CD4-positive, alpha-beta T cell treated with Interleukin-21 for 1 hour (primary cell): Measurements from ENCODE around the gene SBK3.
"Not testable (repeated sequence)": the region's sequence is repeated elsewhere in the genome, so short reads cannot be mapped to it uniquely, and the experiment has no call there.

Experiments
- DNase-seq: peaks from one replicate; pipeline ENCODE4 v3.0.0-alpha.2; 2020

SBK3 gene

DNA sequence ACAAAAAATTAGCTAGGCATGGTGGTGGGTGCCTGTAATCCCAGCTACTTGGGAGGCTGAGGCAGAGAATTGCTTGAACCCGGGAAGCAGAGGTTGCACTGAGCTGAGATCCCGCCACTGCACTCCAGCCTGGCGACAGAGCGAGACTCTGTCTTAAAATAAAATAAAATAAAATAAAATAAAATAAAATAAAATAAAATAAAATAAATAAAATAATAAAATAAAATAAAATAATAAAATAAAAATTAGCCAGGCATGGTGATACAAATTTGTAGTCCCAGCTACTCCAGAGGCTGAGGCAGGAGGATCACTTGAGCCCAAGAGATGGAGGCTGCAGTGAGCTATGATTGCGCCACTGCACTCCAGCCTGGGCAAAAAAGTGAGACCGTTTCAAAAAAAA lies 28.6 kb upstream of the SBK3 start:
- DNase-seq, result not testable (repeated sequence)

GRCh38 chr19:55569477-55569876 lies 24.1 kb upstream of the SBK3 start:
- not testable (repeated sequence) for DNase-seq

GRCh38 chr19:55567708-55568328 lies 22.5 kb upstream of the SBK3 start:
- DNase-seq, result no peak

DNA sequence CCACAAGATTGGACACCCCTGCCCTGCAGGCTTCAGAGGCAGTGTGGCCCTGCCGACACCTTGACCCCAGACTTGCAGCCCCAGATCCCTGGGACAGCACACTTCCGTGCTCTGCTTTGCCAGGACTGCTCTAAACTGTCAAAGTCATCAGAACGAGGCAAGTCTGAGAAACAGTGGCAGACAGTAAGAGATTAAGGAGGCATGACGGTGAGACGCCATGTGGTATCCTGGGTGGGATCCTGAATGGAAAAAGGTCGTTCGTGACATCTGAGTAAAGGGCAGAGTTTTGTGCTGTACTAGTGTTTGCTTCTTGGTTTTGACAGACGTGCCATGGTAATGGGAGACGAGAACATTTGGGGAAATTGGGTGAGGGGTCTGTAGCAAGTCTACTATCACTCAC lies 21.5 kb upstream of the SBK3 start:
- no peak for DNase-seq

- DNase-seq, result no peak
These were observed 17.9 kb upstream of the SBK3 start for GRCh38 chr19:55563261-55563690.

DNA sequence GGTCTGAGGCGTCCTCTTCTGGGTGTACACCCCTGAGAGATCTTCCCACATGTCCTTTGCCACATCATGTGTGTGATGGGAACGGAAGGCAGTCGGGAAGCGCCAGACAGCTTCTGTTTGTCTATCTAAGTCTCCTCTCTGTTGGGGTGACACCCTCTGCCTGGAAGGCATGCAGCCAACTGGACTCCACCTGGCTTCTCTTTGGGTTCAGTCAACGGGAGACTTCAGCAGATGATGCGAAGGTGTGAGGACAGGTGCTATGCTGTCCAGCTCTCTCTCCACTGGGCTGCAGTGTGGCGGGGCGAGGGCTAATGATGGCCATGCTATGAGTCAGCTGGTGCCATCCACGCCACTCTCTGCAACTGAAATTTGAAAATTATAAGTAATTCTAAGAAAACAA lies 14.3 kb upstream of the SBK3 start:
- no peak for DNase-seq

DNA sequence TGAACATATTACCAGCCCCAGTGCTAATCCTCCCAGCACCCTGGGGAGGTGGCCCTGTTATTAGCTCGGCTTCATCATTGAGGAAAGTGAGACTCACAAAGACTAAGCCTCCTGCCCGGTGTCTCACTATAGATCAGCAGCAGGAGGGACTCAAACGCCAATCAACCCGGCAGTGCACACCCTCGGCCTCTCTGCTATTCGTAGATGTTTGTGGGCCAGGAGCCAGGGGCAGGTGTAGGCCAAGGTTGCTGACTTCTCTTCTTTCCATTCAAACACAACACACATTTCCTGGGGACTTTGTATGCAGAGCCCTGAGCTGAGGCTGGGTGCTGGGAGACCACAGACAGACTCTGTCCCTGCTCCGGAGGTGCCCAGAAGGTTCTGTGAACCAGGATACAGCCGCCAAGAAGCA lies 9.4 kb upstream of the SBK3 start:
- no peak for DNase-seq

GRCh38 chr19:55554302-55554701 lies 9.0 kb upstream of the SBK3 start:
- DNase-seq, result no peak

DNA sequence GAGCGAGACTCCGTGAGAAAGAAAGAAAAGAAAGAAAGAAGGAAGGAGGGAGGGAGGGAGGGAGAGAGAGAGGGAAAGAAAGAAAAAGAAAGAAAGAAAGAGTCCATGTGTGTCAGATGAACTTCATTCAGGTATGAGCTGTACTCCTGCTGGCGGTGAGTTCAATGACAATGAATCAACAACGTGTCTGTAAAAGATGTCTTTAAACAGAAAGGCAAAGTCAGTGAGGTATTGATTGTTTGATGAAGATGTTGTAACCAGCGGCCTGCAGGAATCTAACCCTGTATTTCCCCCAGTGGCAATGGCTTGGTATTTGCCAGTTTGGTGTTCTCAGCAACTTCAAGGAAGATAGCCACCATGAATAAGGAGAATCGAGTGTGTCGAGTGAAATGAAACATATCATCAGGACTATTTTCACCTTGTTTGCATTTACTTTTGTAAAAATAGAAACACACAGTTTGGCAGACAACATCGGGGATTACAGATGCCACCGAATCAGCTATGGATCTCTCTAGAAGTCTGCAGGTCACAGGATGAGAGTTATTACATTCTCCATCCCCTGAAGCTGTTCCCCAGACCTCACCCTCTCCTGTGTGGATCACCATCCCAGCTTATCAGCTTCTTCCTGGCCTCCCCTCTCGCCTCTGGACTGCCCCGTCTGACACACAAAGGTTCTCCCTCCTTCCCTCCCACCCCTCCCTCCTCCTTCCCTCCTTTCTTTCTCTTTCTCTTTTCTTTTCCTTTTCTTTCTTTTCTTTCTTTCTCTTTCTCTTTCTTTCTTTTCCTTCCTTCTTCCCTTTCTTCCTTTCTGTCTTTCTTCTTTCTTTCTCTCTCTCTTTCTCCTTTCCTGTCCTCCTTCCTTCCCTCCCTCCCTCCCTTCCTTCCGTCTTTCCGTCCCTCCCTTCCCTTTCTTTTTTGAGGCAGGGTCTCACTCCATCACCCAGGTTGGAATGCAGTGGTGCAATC lies 8.2 kb upstream of the SBK3 start:
- DNase-seq, result no peak

DNA sequence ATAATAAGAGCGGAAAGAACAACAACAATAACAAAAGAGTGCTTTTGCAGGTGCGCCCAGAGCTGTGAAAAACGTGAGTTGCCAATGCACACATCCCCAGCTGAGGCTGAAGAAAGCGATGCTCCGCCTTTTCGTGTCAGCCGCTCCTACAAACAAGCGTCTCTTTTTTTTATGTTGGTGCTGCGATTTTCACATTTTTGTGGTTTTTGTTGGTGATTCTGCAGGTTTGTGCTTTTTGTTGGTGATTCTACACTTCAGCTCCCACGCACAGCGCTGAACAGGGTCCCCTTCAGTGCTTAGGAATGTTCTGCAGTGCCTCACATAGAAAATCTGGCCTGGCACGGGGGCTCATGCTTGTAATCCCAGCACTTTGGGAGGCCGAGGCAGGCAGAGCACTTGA lies 7.3 kb upstream of the SBK3 start:
- no peak for DNase-seq

- no peak for DNase-seq
These were observed 6.9 kb upstream of the SBK3 start for GRCh38 chr19:55552206-55552605.

- DNase-seq, result no peak
These were observed 4.9 kb upstream of the SBK3 start for GRCh38 chr19:55550321-55550650.

GRCh38 chr19:55549500-55550320 lies 4.4 kb upstream of the SBK3 start:
- DNase-seq, result no peak

- no peak for DNase-seq
These were observed 1.7 kb upstream of the SBK3 start for GRCh38 chr19:55546822-55547614.

DNA sequence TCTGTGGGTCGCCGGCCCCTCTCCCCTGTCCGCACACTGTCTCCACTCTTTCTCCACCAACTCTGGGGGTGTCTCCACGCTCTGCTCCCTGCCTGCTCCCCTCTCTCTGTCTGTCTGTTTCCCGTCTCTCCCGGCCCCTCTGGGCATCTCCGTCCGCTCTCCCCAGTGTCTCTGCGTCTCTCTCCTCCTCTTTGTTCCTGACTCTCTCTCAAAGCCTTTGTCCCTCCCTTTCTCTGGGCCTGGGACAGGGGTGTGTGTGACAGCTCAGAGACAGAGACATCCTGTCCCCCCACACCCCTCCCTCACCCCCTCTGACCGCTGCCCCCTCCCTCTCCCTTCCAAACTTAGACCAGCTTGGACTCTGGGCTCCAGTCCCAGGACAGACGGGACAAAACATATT lies 668 bp upstream of the SBK3 start:
- DNase-seq, result no peak

- DNase-seq, result no peak
These were observed 435 bp downstream of the SBK3 start for GRCh38 chr19:55544776-55545439.

- no peak for DNase-seq
These were observed 1.3 kb downstream of the SBK3 start for GRCh38 chr19:55544014-55544413.

- DNase-seq, result no peak
These were observed 1.8 kb downstream of the SBK3 start for GRCh38 chr19:55543567-55543966.

DNA sequence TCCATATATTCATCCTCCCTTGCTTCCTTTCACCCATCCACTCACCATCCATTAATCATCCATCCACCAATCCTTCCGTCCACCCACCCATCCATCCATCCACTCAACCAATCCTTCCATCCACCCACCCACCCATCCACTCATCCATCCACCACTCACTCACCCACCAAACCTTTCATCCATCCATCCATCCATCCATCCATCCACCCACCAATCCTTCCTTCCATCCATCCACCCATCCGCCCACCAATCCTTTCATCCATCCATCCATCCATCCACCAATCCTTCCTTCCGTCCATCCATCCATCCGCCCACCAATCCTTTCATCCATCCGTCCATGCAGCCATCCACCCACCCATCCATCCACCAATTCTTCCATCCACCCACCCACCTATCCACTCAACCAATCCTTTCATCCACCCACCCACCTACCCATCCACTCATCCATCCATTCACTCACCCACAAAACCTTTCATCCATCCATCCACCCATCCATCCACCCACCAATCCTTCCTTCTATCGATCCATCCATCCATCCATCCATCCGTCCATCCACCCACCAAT lies 3.0 kb downstream of the SBK3 start:
- no peak for DNase-seq

DNA sequence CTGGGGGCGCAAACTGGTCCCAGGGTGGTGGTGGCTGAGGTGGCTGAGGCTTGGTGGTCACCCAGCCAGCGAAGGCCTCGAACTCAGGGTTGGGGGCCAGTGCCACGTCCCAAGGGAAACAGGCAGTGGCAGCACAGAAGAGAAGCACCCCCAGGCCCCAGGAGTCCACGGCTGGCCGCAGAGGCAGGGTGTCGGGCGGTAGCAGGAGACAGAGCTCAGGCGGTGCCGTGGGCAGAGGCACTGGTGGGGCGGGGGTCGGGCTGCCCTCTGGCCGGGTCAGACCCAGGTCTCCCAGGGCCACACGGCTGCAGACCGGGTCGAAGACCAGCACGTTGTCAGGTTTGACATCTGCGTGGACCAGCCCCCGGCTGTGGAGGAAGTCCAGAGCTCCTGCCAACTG lies 4.3 kb downstream of the SBK3 start:
- no peak for DNase-seq

GRCh38 chr19:55540619-55541018 lies 4.7 kb downstream of the SBK3 start:
- DNase-seq, result no peak
